BLaER1 treated with 17β-estradiol and CSF1 and Interleukin-3, amounts not matched to agents 10 nM and 100 nM (cell line): ENCODE measurements around the gene RAB27B.

Source experiments
- H3K27ac ChIP-seq, 11 experiments: shearing (Covaris generic); formaldehyde crosslinking; 2 replicates each; pipeline ENCODE4 v1.8.1; 2022
- H3K27me3 ChIP-seq, 11 experiments: shearing (Covaris generic); formaldehyde crosslinking; 2 replicates each; pipeline ENCODE4 v1.8.1; 2022
- H3K36me3 ChIP-seq, 11 experiments: shearing (Covaris generic); formaldehyde crosslinking; 2 replicates each; pipeline ENCODE4 v1.8.1; 2022
- H3K4me1 ChIP-seq, 10 experiments: shearing (Covaris generic); formaldehyde crosslinking; 2 replicates each; pipeline ENCODE4 v1.8.1; 2022
- H3K4me2 ChIP-seq, 11 experiments: shearing (Covaris generic); formaldehyde crosslinking; 2 replicates each; pipeline ENCODE4 v1.8.1; 2022
- H3K4me3 ChIP-seq, 10 experiments: shearing (Covaris generic); formaldehyde crosslinking; 2 replicates each; pipeline ENCODE4 v1.8.1; 2022
- H3K9ac ChIP-seq, 11 experiments: shearing (Covaris generic); formaldehyde crosslinking; 2 replicates each; pipeline ENCODE4 v1.8.1; 2022
- H3K9me3 ChIP-seq, 11 experiments: shearing (Covaris generic); formaldehyde crosslinking; replicated peaks in 1 of 11; 2 replicates each; pipeline ENCODE4 v1.8.1; 2022
- H4K20me1 ChIP-seq, 11 experiments: shearing (Covaris generic); formaldehyde crosslinking; 2 replicates each; pipeline ENCODE4 v1.8.1; 2022
- Cebpa-rat ChIP-seq, 11 experiments: shearing (Covaris generic); IDR thresholded peaks; 2 replicates each; pipeline ENCODE4 v1.8.1; 2022

RAB27B gene

DNA sequence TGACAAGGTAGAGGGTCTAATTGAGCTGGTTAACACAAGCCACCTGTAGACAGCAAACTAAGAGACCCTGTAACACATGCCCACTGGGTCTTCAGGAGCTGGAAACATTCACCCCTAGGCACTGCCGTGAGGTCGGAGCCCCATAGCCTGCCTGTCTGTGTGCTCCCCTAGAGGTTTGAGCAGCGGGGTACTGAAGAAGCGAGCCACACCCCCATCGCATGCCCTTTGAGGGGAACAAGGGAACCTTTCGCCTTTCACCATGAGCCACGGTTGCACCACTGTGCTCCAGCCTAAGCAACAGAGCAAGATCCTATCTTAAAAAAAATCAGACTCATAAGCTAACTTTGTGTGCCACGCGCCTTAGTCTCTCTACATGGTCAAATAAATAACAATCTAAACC is 36.2 kb upstream of the RAB27B start:
- no peak overlapping the region for H3K4me2 ChIP-seq
- H3K9me3 ChIP-seq = peaks cover 0 to 20% (median 12%) of the 10 kb centered on the region in 11 experiments; a peak in 17 of 22 replicates
- no peaks in the 10 kb centered on the region for H4K20me1 ChIP-seq
- no peak overlapping the region for H3K4me3 ChIP-seq
- H3K9ac ChIP-seq = no peak overlapping the region
- no peaks in the 10 kb centered on the region for H3K36me3 ChIP-seq
- no peak for TF ChIP-seq Cebpa-rat (IDR thresholded peaks at IDR 0.05)
- H3K27ac ChIP-seq = no peak overlapping the region
- H3K4me1 ChIP-seq = peaks cover 24 to 32% (median 28%) of the 10 kb centered on the region in 10 experiments
- no peaks in the 10 kb centered on the region for H3K27me3 ChIP-seq

- Histone ChIP-seq H3K4me2 (peak overlapping the region in 4 of 11 experiments; percentile 1 to 26 (median 22); a peak in 5 of 22 replicates), H3K27ac (no peak overlapping the region), H4K20me1 (no peaks in the 10 kb centered on the region)
Observed at GRCh38 chr18:54794823-54795222, 33.5 kb upstream of the RAB27B start.

GRCh38 chr18:54798186-54798585 is 30.1 kb upstream of the RAB27B start:
- H4K20me1 ChIP-seq = no peaks in the 10 kb centered on the region
- no peak overlapping the region for H3K27ac ChIP-seq
- H3K27me3 ChIP-seq = no peaks in the 10 kb centered on the region
- no peak overlapping the region for H3K9ac ChIP-seq
- H3K4me3 ChIP-seq = no peak overlapping the region
- H3K36me3 ChIP-seq = no peaks in the 10 kb centered on the region
- peaks cover 0 to 7% (median 0%) of the 10 kb centered on the region in 11 experiments; a peak in 4 of 22 replicates for H3K9me3 ChIP-seq
- no peak overlapping the region for H3K4me2 ChIP-seq
- peak in 3 of 11 experiments; percentile 34 to 56 (median 51); a peak in 3 of 22 replicates for TF ChIP-seq Cebpa-rat (IDR thresholded peaks at IDR 0.05)
- peaks cover 6 to 12% (median 9%) of the 10 kb centered on the region in 10 experiments; a peak in 9 of 20 replicates for H3K4me1 ChIP-seq

More at GRCh38 chr18:54794823-54795222, 33.5 kb upstream of the RAB27B start:
- peaks cover 6 to 12% (median 9%) of the 10 kb centered on the region in 10 experiments; a peak in 9 of 20 replicates for H3K4me1 ChIP-seq
- H3K27me3 ChIP-seq = no peaks in the 10 kb centered on the region
- peaks cover 0 to 20% (median 12%) of the 10 kb centered on the region in 11 experiments; a peak in 17 of 22 replicates for H3K9me3 ChIP-seq
- TF ChIP-seq Cebpa-rat (IDR thresholded peaks at IDR 0.05) = no peak
- no peak overlapping the region for H3K4me3 ChIP-seq
- no peaks in the 10 kb centered on the region for H3K36me3 ChIP-seq
- H3K9ac ChIP-seq = no peak overlapping the region

DNA sequence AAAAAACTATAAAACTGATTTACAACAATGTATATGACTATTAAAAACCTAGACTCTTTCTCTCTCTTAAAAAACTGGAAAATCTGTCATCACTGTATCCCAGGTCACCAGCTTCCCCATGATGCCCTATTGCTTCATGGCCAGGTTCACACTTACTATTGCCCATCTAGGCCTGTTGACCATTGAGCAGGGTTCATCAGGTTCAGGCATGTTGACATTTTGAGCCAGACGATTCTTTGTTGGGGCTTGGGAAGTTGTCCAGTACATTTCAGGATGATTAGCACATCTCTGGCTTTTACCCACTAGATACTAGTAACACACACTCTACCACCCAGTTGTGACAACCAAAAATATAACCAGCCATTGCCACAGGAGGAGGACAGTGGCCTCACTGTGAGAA is 26.9 kb upstream of the RAB27B start:
- H3K27me3 ChIP-seq = no peaks in the 10 kb centered on the region

GRCh38 chr18:54802178-54802577 is 26.1 kb upstream of the RAB27B start:
- no peak for TF ChIP-seq Cebpa-rat (IDR thresholded peaks at IDR 0.05)
- Histone ChIP-seq H4K20me1 (no peaks in the 10 kb centered on the region), H3K36me3 (no peaks in the 10 kb centered on the region), H3K9ac (no peak overlapping the region), H3K9me3 (peaks cover 0 to 16% (median 6%) of the 10 kb centered on the region in 11 experiments; a peak in 9 of 22 replicates), H3K27ac (no peak overlapping the region), H3K4me3 (no peak overlapping the region), H3K4me2 (no peak overlapping the region), H3K27me3 (no peaks in the 10 kb centered on the region), H3K4me1 (peaks cover 24 to 38% (median 30%) of the 10 kb centered on the region in 10 experiments)

More for the DNA sequence above, 26.9 kb upstream of the RAB27B start:
- peaks cover 0 to 16% (median 6%) of the 10 kb centered on the region in 11 experiments; a peak in 9 of 22 replicates for H3K9me3 ChIP-seq
- H3K27ac ChIP-seq = no peak overlapping the region
- no peaks in the 10 kb centered on the region for H4K20me1 ChIP-seq
- H3K36me3 ChIP-seq = no peaks in the 10 kb centered on the region
- TF ChIP-seq Cebpa-rat (IDR thresholded peaks at IDR 0.05) = no peak
- H3K4me3 ChIP-seq = no peak overlapping the region
- peaks cover 17 to 30% (median 22%) of the 10 kb centered on the region in 10 experiments for H3K4me1 ChIP-seq
- no peak overlapping the region for H3K4me2 ChIP-seq
- H3K9ac ChIP-seq = no peak overlapping the region

DNA sequence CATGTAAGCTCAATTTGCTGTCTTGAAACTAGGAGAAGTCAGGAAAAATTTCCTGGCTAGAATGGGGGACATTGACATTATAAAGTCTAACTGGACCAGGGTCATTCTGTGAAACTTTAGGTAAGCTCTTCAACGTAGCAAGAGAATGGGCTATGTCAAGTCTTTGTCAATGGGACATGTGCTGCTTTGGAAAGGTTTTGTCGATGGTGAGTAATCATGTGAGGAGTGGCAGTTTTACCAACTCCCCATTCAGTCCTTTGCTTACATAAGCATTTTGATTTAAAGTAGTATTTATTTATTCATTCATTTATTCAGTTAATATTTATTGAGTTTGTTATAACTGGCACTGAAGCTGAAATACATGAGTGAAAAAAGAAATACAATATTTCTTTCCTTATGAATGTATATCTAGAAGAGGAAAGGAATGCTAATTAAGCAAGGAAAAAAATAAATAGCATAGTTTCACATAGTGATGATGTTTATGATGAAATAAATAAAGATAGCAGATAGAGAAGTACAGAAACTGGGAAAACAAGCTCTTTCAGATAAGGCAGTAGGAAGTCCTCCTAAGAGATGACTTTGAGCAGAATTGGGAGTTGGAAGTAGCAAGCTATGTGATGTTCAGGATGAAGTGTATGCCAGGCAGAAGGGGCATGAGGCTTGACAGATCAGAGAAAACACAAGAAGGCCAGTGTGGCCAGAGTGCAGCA is 25.4 kb upstream of the RAB27B start:
- TF ChIP-seq Cebpa-rat (IDR thresholded peaks at IDR 0.05) = no peak
- Histone ChIP-seq H3K4me2 (peak overlapping the region in 1 of 11 experiments; percentile 14; a peak in 1 of 22 replicates), H3K4me3 (no peak overlapping the region), H4K20me1 (no peaks in the 10 kb centered on the region), H3K9me3 (peaks cover 0 to 22% (median 7%) of the 10 kb centered on the region in 11 experiments; a peak in 9 of 22 replicates), H3K36me3 (no peaks in the 10 kb centered on the region), H3K27ac (peak overlapping the region in 1 of 11 experiments; percentile 15; a peak in 1 of 22 replicates), H3K9ac (no peak overlapping the region), H3K27me3 (no peaks in the 10 kb centered on the region), H3K4me1 (peaks cover 30 to 44% (median 35%) of the 10 kb centered on the region in 10 experiments)

DNA sequence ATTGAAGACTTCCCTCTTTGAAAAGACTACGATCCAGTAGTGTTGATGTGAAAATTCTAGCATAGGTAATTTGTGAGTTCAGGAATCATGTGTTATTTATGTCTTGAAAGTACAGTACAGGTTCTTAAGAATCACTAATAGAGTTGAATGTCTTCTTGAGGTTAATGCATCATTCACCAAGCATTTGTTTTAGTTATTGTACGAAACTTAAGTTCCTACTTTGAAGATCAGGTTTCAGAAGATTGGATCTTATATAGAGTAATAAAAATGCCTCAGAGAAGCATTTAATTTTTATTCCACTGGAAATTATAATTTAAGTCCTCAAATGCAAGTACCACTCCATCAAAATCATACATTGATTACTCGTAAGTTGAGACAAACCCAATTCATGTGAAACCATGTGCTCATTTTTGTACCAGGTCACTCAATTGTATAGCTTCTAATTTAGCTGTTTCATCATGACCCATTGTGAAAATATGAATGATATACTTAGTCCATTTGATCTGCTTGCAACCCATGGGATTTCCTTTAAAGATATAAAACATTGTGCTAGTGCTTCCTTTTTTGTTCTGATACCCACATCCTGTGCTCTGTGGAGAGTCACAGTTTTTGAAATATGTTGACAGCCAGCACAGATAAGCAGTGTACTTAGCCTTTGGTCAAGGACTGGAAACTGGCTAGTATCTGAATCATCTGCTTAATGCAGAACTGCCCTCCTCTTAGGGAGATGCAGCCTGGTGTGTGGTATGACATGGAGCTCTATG is 22.5 kb upstream of the RAB27B start:
- Histone ChIP-seq H3K9me3 (peaks cover 0 to 27% (median 10%) of the 10 kb centered on the region in 11 experiments; a peak in 11 of 22 replicates), H3K9ac (peak overlapping the region in 8 of 11 experiments; percentile 24 to 52 (median 38); a peak in 10 of 22 replicates), H3K4me2 (peak overlapping the region; percentile 2 to 86 (median 74); a peak in 19 of 22 replicates), H3K27ac (peak overlapping the region in 10 of 11 experiments; percentile 33 to 87 (median 79); a peak in 18 of 22 replicates), H4K20me1 (no peaks in the 10 kb centered on the region), H3K4me3 (0 out of 20 replicates have a peak overlapping the region, but pooled peaks of 1 of the 10 experiments have one; percentile 12), H3K4me1 (peaks cover 30 to 46% (median 35%) of the 10 kb centered on the region in 10 experiments), H3K36me3 (no peaks in the 10 kb centered on the region), H3K27me3 (no peaks in the 10 kb centered on the region)
- peak in 1 of 11 experiments; percentile 54; a peak in 1 of 22 replicates for TF ChIP-seq Cebpa-rat (IDR thresholded peaks at IDR 0.05)

DNA sequence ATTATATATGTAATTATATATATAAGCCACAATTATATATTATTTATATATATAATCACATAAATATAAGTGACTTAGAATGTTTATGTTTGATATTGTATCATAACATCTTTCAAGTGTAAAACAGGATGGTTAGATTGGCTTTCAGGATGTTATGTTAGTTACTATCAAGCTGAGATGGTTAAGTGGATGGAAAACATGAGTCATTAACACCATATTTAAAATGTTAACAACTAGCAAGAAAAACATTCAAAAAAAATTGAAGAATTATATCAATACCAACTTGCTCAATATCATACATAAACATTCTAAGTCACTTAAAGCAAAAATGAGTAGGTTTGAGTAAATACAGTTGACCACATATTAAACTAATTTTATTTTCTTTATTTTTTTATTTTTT is 21.8 kb upstream of the RAB27B start:
- Histone ChIP-seq H3K27me3 (no peaks in the 10 kb centered on the region), H3K9me3 (peaks cover 0 to 27% (median 10%) of the 10 kb centered on the region in 11 experiments; a peak in 11 of 22 replicates), H3K4me3 (no peak overlapping the region), H4K20me1 (no peaks in the 10 kb centered on the region), H3K9ac (no peak overlapping the region; a peak in 1 of 22 replicates), H3K27ac (peak overlapping the region in 9 of 11 experiments; percentile 63 to 87 (median 78); a peak in 18 of 22 replicates), H3K4me1 (peaks cover 30 to 46% (median 35%) of the 10 kb centered on the region in 10 experiments), H3K36me3 (no peaks in the 10 kb centered on the region), H3K4me2 (peak overlapping the region; percentile 42 to 84 (median 61); a peak in 20 of 22 replicates)
- TF ChIP-seq Cebpa-rat (IDR thresholded peaks at IDR 0.05) = no peak
